SK-N-SH treated with all-trans-retinoic acid at 6 μM for 48 hours (cell line): Measurements from ENCODE around the gene SETDB1.

Source experiments
- ARNTL ChIP-seq: fragments of 450-650 bp; formaldehyde crosslinking; IDR thresholded peaks from 2 replicates; pipeline ENCODE4 v1.5.0; 2020; ENCODE audit warnings: low read depth, mild to moderate bottlenecking, moderate library complexity, borderline replicate concordance
- ISL1 ChIP-seq: fragments of 250-450 bp; sonication (Bioruptor Pico); IDR thresholded peaks from 2 replicates; pipeline ENCODE4 v2.1.2; 2022; ENCODE audit warnings: mild to moderate bottlenecking, moderate library complexity
- OSR1 ChIP-seq: fragments of 250-450 bp; sonication (Bioruptor Pico); IDR thresholded peaks from 2 replicates; pipeline ENCODE4 v1.8.0; 2022; ENCODE audit warnings: moderate library complexity, mild to moderate bottlenecking, inconsistent platforms
- PPARA ChIP-seq: fragments of 250-450 bp; sonication (Bioruptor Pico); IDR thresholded peaks from 2 replicates; pipeline ENCODE4 v1.5.0; 2020; ENCODE audit warnings: mild to moderate bottlenecking, borderline replicate concordance
- RARB ChIP-seq: fragments of 250-450 bp; sonication (Bioruptor Pico); IDR thresholded peaks from 2 replicates; pipeline ENCODE4 v1.8.0; 2021; ENCODE audit warnings: mild to moderate bottlenecking, moderate library complexity
- TCF4 ChIP-seq: fragments of 250-450 bp; sonication (Bioruptor Pico); IDR thresholded peaks from 2 replicates; pipeline ENCODE4 v1.8.0; 2021; ENCODE audit warnings: mild to moderate bottlenecking, moderate library complexity, borderline replicate concordance
- TOX ChIP-seq: fragments of 250-450 bp; sonication (Bioruptor Pico); IDR thresholded peaks from 2 replicates; pipeline ENCODE4 v1.8.0; 2021; ENCODE audit warnings: mild to moderate bottlenecking, moderate library complexity, borderline replicate concordance
- ZFP30 ChIP-seq: fragments of 450-650 bp; formaldehyde crosslinking; IDR thresholded peaks from 2 replicates; pipeline ENCODE4 v1.5.0; 2022; ENCODE audit warnings: mild to moderate bottlenecking, moderate library complexity
- ZNF565 ChIP-seq: fragments of 450-650 bp; formaldehyde crosslinking; conservative IDR thresholded peaks from 2 replicates; pipeline ENCODE4 v1.5.0; 2020; ENCODE audit warnings: low read depth, mild to moderate bottlenecking, moderate library complexity
- ZNF70 ChIP-seq: fragments of 450-650 bp; formaldehyde crosslinking; IDR thresholded peaks from 2 replicates; pipeline ENCODE4 v1.5.0; 2020; ENCODE audit warnings: mild to moderate bottlenecking, moderate library complexity
- TF ChIP-seq, protein P1 (sequence below): fragments of 250-450 bp; sonication (Bioruptor Pico); IDR thresholded peaks from 2 replicates; pipeline ENCODE4 v1.8.0; 2020; ENCODE audit warnings: mild to moderate bottlenecking, moderate library complexity, borderline replicate concordance
- TF ChIP-seq, protein P2 (sequence below): fragments of 250-450 bp; sonication (Bioruptor Pico); IDR thresholded peaks from 2 replicates; pipeline ENCODE4 v1.5.0; 2020; ENCODE audit warnings: mild to moderate bottlenecking, moderate library complexity

DNA sequence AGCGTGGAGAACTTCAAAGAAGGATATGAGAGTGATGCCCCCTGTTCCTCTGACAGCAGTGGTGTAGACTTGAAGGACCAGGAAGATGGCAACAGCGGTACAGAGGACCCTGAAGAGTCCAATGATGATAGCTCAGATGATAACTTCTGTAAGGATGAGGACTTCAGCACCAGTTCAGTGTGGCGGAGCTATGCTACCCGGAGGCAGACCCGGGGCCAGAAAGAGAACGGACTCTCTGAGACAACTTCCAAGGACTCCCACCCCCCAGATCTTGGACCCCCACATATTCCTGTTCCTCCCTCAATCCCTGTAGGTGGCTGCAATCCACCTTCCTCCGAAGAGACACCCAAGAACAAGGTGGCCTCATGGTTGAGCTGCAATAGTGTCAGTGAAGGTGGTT is 34.5 kb downstream of the SETDB1 start:
- TF ChIP-seq, protein P1, sequence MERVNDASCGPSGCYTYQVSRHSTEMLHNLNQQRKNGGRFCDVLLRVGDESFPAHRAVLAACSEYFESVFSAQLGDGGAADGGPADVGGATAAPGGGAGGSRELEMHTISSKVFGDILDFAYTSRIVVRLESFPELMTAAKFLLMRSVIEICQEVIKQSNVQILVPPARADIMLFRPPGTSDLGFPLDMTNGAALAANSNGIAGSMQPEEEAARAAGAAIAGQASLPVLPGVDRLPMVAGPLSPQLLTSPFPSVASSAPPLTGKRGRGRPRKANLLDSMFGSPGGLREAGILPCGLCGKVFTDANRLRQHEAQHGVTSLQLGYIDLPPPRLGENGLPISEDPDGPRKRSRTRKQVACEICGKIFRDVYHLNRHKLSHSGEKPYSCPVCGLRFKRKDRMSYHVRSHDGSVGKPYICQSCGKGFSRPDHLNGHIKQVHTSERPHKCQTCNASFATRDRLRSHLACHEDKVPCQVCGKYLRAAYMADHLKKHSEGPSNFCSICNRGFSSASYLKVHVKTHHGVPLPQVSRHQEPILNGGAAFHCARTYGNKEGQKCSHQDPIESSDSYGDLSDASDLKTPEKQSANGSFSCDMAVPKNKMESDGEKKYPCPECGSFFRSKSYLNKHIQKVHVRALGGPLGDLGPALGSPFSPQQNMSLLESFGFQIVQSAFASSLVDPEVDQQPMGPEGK, result no peak
- TF ChIP-seq RARB (no peak), ZFP30 (CRISPR knock-in tag) (no peak), ISL1 (CRISPR knock-in tag) (no peak), TOX (CRISPR knock-in tag) (no peak), PPARA (CRISPR knock-in tag) (no peak), ARNTL (CRISPR knock-in tag) (no peak), ZNF565 (CRISPR knock-in tag) (no peak), ZNF70 (CRISPR knock-in tag) (no peak), OSR1 (CRISPR knock-in tag) (no peak), TCF4 (CRISPR knock-in tag) (no peak)
- TF ChIP-seq, protein P2, sequence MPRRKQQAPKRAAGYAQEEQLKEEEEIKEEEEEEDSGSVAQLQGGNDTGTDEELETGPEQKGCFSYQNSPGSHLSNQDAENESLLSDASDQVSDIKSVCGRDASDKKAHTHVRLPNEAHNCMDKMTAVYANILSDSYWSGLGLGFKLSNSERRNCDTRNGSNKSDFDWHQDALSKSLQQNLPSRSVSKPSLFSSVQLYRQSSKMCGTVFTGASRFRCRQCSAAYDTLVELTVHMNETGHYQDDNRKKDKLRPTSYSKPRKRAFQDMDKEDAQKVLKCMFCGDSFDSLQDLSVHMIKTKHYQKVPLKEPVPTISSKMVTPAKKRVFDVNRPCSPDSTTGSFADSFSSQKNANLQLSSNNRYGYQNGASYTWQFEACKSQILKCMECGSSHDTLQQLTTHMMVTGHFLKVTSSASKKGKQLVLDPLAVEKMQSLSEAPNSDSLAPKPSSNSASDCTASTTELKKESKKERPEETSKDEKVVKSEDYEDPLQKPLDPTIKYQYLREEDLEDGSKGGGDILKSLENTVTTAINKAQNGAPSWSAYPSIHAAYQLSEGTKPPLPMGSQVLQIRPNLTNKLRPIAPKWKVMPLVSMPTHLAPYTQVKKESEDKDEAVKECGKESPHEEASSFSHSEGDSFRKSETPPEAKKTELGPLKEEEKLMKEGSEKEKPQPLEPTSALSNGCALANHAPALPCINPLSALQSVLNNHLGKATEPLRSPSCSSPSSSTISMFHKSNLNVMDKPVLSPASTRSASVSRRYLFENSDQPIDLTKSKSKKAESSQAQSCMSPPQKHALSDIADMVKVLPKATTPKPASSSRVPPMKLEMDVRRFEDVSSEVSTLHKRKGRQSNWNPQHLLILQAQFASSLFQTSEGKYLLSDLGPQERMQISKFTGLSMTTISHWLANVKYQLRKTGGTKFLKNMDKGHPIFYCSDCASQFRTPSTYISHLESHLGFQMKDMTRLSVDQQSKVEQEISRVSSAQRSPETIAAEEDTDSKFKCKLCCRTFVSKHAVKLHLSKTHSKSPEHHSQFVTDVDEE (CRISPR knock-in tag), result no peak
